HT1080 (cell line): ENCODE data around the gene CCNE1. TPM values are rescaled to one million over a fixed set of nuclear protein-coding genes. Genes with fewer than 3 reads are reported as not detected.
"Not testable (repeated sequence)": the region's sequence is repeated elsewhere in the genome, so short reads cannot be mapped to it uniquely, and the experiment has no call there.

Source experiments
- DNase-seq: peaks from one replicate; pipeline ENCODE4 v3.0.0-alpha.2; 2015; ENCODE audit warnings: low read depth
- total RNA-seq: library from RNA; depleted of rRNA; stranded (reverse); fragments of >200 nt; shearing (Covaris generic); gene quantifications from 2 replicates; pipeline ENCODE4 v1.2.3, GENCODE V29; 2014

Gene CCNE1
- total RNA-seq, 1 experiment from 2014 or later = 10.8 TPM

- peak; percentile 37 for DNase-seq
Measured at GRCh38 chr19:29785955-29786589, 25.7 kb upstream of the CCNE1 start.

DNA sequence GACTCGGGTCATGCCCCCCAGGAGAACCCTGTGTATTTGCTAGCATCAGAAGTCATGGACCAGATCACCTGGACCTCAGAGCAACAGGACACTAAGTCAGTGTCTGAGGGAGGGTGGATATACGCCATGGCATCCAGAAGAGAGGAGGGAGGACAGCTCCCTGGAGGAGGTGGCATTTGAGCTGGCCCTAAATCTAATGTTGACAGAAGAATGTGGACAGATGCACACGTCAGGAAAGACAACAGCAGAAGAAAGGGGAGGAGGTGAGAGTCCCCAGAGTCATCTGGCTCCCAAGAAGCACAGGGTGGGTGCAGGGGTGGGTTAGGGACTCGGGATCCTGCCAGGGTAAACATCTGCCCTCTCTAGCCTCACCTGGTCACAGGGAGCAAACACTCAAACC, 24.5 kb upstream of the CCNE1 start:
- DNase-seq = no peak

GRCh38 chr19:29789007-29789406, 22.8 kb upstream of the CCNE1 start:
- no peak for DNase-seq

DNA sequence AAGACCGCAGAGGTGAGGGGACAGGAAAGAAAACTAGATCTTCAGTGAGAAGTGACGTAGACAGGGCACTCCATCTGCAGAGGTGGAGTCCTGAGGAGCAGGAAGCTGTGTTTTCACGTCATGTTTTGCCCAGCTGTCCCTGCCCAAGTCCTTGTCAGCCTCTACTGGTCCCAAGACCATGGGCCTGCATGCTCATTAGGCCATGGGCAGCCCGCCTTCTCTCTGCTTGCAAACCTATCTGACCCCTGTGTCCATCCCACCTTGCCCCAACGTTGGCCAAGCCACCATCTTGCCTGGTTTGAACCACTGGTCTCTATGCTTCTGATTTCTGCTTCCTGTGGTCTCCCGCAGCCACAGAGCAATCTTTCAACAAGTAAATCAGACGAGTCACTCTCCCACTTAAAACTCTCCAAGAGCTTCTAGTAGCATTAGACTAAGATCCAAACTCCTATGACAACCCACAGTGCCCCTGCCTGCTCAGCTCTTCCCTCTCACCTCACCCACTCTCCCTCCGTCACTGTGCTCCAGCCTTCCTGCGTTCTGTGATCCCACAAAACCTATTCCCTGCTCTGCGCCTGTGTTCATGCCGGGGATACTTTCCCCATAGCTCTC, 18.6 kb upstream of the CCNE1 start:
- DNase-seq = no peak

DNA sequence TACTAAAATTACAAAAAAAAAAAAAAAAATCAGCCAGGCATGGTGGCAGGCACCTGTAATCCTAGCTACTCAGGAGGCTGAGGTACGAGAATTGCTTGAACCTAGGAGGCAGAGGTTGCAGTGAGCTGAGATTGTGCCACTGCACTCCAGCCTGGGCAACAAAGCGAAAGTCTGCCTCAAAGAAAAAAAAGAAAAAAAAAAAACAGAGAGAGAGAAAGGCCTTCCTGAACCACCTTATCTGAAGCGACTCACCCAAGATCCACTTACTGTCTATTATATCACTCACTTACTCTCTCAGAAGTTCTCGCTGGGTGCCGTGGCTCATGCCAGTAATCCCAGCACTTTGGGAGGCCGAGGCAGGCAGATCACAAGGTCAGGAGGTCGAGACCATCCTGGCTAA, 17.3 kb upstream of the CCNE1 start:
- not testable (repeated sequence) for DNase-seq

DNA sequence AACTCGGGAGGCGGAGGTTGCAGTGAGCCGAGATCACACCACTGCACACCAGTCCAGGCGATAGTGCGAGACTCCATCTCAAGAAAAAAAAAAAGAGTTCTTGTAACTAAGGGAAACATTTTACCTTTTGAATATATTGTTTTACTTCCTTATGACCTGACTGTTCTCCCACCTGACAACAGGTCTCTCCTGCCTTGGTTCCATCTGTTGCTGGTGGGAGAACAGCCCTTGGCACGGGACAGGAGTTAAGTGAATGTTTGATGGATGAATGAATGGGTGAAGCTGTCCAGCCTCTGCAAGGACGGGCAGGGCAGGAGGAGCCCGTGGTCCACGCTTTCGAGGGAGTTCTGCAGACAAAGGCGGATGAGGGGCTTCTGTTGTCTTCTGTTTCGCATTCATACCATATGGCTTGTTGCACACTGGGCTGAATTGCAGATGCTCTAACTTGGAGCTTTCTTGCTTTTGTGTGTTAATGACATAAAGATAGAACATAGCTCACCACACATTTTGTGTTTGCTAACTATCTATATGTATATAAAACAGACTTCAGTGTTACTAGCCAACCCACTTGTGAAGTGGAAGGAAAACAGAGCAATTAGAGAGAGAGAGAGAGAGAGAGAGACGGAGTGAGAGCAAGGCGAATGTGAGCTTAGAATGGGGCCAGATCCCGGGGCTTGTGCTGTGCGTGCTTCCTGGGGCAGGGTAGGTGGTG, 16.2 kb upstream of the CCNE1 start:
- DNase-seq = no peak

GRCh38 chr19:29796173-29796573, 15.6 kb upstream of the CCNE1 start:
- no peak for DNase-seq

DNA sequence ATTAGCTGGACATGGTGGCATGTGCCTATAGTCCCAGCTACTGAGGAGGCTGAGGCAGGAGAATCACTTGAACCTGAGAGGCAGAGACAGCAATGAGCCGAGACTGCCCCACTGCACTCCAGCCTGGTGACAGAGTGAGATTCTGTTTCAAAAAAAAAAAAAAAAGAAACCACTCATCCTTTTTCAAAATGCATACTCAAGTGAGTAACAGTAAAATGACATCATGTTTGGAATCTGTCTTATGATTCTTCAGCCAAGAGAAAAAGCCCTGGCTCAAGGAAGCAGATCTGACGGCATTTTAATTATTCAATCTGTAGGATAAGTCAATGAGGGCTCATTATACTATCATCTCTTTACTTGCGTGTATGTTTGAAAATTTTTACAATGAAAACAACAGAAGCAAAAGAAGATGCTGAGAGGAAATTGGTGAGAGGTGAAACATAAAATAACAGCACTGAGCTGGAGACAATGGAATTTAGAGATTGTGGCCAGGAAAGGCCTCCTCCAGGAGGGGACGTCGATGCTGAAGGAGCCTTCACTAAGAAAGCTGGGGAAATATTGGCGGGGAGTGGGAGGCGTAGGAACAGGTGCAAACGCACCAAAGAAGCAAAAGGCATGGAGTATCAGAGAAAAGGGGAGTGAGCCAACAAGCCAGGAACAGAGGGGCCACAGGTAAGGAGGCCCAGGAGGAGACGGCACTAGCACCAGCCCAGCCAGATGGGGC, 12.9 kb upstream of the CCNE1 start:
- DNase-seq = peak; percentile 30

GRCh38 chr19:29800100-29800825, 11.5 kb upstream of the CCNE1 start:
- no peak for DNase-seq

- not testable (repeated sequence) for DNase-seq
Measured at GRCh38 chr19:29803951-29804350, 7.8 kb upstream of the CCNE1 start.

- DNase-seq = no peak
Measured at GRCh38 chr19:29804493-29804892, 7.3 kb upstream of the CCNE1 start.

GRCh38 chr19:29805031-29805965, 6.5 kb upstream of the CCNE1 start:
- peak; percentile 49 for DNase-seq

- peak; percentile 14 for DNase-seq
Measured at GRCh38 chr19:29806098-29806866, 5.5 kb upstream of the CCNE1 start.

GRCh38 chr19:29807178-29807577, 4.6 kb upstream of the CCNE1 start:
- DNase-seq = no peak

GRCh38 chr19:29807870-29808405, 3.9 kb upstream of the CCNE1 start:
- DNase-seq = no peak

DNA sequence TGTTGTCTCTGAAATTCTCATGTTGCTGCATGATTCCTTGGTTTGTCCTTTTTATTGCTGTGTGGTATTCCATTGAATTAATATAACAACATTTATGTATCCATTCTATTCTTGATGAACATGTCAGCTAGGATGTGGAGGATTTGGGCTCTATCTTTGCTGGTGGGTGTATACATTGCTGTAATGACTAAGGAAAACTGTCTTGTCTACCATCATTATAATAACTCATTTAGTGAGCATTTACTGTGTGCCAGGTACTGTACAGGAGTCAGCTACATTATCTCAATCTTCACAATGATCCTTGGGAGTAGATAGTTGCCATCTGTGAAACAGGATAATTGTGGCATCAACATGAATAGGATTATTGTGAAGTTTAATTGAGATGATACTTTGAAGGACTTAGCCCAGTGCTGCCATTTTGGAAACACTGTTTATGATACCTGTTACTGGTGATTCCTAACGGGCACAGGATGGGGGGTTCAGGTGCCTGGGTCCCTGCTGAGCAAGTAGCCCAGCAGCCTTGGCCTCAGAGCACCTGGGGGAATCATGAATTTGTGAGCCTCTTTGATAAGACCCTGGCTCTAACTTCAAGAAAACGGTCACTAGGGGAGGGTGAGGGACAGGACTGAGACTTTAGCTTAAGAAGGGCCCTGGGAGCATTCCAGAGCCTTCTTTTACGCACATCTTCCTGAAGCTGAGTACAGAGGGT, 1.8 kb upstream of the CCNE1 start:
- DNase-seq = no peak

DNA sequence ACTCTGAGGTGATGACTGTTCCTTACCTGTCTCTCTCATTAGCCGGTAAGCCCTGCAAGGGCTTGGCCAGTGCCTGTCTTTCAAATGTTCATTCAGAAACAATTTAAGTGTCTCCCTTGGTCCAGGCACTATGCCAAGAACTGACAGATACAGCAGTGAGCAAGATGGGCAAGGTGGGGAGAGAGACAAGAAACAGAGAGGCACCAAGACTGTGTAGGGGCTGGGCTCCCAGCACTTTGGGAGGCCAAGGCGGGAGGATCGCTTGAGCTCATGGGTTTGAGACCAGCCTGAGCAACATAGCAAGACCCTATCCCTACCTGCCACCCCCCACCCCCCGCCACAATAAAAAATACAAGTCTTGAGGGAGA, 1.3 kb upstream of the CCNE1 start:
- DNase-seq = peak; percentile 17

DNA sequence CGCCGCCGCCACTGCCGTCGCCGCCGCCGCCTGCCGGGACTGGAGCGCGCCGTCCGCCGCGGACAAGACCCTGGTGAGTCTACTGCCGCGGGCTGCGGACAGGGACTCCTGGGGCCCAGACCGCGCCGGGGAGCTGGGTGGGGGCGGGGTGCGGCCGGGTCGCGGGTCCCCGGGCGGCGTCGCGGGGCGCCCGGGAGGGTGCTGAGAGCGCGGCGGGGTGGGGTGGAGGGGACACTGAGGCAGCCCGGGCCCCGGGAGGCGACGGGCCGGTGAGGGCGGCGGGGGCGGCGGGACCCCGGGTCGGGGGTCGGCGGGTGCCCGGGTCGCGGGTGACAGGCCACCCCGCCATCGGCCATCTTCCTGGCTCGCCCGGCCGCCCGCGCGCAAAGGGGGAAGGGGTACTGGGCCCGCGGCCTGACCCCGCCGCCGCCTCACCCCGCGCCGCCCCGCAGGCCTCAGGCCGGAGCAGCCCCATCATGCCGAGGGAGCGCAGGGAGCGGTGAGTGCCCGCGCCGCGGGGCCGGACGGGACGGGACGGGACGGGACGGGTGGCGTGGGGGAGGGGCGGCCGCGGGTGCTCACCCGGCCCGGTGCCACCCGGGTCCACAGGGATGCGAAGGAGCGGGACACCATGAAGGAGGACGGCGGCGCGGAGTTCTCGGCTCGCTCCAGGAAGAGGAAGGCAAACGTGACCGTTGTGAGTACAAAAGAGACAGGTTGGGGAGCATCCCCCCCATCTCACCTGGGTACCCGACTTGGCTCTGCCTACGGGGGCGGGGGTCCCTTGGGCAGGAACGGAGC, 489 bp downstream of the CCNE1 start:
- DNase-seq = no peak
